GM18520 (cell line): ENCODE measurements around the gene ZRANB2.
A peak's percentile ranks its signal among the peaks of the same experiment; 100 is the strongest.

Experiments
- ATAC-seq: cut with Tn5 transposase; IDR thresholded peaks from one replicate; pipeline ENCODE4 v1.9.1; 2021; ENCODE audit not compliant: unreplicated experiment

The ZRANB2 gene

DNA sequence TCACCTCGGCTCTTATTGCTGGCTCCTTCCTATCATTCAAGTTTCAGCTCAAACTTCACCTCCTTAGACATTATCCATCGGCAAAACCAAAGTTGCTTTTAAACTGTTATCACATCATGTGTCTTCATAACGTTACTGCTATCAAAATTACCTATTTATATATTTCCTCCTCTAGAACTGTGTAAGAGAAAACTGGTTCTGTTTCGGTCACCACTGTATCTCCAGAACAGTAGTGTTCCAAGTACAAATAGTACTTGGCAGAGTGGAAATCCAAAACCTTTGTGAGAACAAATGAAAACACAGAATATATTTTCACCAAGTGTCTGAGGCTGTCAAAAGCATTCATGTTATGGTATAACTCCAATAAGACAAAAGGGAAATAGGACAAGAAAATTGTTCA is 9.1 kb downstream of the ZRANB2 start:
- ATAC-seq, result no peak

DNA sequence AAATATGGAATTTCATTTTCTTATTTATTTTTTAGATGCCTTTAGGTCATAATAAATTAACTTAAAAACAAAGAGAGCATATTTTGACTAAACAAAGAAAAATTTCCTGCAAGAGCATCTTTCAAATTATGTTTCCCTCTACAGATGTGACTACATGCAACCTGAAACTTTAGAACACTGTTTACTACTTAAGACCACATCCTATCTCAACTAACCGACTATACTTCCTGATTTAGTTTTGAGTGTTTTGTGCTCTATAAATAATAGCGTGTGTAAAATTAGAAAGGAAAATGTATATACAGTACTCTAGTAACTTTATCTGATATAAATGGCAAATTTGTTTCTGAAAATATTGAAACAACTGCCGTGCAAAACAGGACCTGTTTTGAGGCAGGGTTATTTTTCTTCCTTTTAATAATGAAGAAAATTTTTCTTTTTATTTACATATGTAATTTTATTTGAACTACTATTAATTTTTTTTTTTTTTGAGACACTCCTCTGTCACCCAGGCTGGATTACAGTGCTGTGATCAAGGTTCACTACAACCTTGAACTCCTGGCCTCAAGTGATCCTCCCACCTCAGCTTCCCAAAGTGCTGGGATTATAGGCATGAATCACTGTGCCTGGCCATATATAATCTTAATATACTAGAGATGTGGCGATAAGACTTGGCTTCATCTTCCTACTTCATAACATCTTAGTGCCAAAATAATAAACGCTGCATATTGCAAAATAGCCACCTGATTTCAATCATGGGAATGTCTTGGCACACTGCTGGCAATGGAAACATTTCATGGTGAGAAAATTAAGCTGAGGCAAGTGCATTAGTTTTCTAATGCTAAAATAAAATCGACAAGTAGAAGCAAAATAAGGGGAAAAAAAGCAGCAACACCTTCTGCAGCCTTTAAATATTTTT is 12.3 kb downstream of the ZRANB2 start:
- no peak for ATAC-seq

- no peak for ATAC-seq
Observed at GRCh38 chr1:71054791-71055190, 26.0 kb downstream of the ZRANB2 start.

- no peak for ATAC-seq
Observed at GRCh38 chr1:71054281-71054731, 26.5 kb downstream of the ZRANB2 start.

DNA sequence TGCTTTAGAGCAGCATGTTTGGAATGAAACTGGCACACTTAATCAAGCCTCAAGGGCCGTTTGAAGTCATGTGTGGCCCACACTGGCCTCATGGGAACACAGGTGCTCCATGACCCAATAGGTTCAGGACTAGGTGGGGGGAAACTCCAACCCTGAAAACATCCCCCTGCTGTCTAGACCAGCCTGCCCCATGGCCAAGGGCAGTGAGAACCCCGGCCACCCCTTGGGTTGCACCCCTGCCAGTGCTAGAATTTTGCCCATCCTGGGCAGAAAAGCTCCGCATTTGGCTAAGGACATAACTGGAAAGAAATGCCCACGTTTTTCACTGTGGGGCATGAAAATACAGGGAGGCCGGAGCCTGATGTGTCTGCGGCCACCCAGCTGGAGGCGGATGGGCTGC is 27.1 kb downstream of the ZRANB2 start:
- no peak for ATAC-seq

- no peak for ATAC-seq
Observed at GRCh38 chr1:71053146-71053545, 27.7 kb downstream of the ZRANB2 start.

- peak; percentile 70 for ATAC-seq
Observed at GRCh38 chr1:71049951-71050598, 30.8 kb downstream of the ZRANB2 start.

- ATAC-seq, result no peak
Observed at GRCh38 chr1:71047635-71048607, 32.9 kb downstream of the ZRANB2 start, which contains the start of gene PTGER3. Gene PTGER3 (minus strand): TSS chr1:71047816. CDS start chr1:71047577, 239 bp downstream.

DNA sequence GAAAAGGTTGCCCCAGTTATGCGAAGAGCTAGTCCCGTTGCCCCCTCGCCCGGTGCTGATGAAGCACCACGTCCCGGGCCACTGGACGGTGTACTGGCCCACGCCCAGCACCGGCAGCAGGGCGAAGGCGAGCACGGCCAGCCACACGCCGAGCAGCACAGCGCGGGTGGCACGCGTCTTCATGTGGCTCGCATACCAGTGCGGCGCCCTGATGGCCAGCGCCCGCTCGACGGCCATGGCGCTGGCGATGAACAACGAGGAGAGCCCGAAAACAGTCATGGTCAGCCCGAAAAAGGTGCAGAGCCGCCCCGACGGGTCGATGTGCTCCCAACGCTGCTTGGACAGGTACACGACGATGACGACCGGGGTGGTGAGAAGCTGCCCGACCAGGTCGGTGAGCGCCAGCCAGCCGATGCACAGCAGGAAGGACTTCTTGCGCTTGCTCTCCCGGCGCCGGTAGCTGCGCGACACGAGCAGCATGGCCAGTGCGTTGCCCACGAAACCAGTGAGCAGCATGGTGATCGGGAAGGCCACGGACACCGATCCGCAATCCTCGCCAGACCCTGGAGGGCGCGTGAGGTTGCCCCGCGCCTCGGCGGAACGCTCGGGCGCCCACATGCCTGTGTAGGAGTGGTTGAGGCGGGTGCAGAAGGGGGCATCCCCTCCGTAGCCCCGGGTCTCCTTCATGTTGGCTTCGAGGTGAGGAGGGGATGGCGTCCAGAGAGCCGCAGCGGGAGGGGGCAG is 33.8 kb downstream of the ZRANB2 start:
- ATAC-seq, result no peak

DNA sequence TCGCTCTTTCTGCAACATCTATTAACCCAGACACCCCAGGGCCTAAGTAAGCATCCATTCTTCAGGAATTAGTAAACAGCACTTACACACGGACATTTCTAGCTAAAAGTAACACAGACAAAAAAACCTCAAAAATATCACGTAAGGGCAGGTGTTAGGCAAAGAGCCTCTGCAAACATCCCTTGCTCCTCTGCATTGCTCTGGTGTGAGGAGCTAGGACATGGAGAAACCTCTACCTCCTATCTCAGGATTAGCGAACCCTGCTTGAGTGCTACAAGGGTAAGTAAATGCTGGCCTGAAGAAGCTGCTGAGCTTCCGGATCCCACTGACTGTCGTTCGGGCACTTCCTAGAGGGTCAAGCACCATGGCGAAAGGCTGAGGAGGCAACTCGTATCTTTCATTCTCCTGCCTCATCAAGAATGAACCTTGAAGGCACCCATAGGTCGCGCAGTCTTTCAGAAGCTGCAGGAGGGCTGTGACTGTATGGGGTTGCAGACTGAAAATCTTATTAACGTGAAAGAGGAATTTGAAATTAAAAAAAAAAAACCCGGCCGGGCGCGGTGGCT is 35.3 kb downstream of the ZRANB2 start:
- ATAC-seq, result no peak

DNA sequence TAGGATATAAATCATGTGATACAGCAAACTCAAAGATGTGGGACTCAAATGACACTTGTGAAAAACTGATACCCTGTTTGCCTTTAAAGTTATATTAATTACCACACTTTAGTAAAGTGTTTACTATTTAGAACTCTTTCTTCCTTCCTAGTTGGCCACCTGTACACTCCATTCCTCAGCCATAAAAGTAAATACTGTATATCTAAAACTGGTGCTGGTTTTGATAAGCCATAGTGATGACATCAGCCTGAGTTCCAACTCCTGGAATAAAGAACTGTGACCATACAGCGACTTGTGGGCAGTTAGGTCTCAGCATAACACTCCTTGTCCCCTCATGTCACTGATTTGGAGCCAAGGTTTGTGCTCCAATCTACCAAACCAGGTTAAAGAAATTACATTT is 36.0 kb downstream of the ZRANB2 start:
- no peak for ATAC-seq

- no peak for ATAC-seq
Observed at GRCh38 chr1:71043065-71043464, 37.8 kb downstream of the ZRANB2 start.

GRCh38 chr1:71041806-71042205 is 39.0 kb downstream of the ZRANB2 start:
- no peak for ATAC-seq

DNA sequence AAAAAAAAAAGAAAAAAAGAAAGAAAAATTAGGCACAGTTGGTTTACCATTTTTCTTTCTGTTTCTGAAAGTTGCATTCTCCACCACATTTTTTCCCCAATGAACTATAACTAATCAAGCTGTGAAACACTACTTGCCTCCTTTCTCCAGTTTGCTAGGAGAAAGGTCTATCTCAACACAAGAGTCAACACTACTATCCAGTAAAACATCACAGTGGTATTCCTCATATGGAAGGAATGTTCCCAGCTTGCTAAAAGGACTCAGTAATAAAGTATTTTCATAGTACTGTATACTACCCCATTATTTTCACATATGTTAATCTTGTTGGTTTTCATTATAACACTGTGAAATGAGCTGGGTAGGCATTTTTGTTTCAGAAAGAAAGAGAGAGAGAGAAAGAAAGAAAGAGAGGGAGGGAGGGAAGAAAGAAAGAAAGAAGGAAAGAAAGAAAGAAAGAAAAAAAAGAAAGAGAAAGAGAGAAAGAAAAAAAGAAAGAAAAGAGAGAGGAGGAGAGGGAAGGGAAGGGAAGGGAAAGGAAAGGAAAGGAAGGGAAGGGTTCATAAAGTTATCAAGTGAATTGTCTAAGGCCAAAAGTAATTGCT is 41.1 kb downstream of the ZRANB2 start:
- no peak for ATAC-seq

GRCh38 chr1:71038942-71039341 is 41.9 kb downstream of the ZRANB2 start:
- no peak for ATAC-seq

DNA sequence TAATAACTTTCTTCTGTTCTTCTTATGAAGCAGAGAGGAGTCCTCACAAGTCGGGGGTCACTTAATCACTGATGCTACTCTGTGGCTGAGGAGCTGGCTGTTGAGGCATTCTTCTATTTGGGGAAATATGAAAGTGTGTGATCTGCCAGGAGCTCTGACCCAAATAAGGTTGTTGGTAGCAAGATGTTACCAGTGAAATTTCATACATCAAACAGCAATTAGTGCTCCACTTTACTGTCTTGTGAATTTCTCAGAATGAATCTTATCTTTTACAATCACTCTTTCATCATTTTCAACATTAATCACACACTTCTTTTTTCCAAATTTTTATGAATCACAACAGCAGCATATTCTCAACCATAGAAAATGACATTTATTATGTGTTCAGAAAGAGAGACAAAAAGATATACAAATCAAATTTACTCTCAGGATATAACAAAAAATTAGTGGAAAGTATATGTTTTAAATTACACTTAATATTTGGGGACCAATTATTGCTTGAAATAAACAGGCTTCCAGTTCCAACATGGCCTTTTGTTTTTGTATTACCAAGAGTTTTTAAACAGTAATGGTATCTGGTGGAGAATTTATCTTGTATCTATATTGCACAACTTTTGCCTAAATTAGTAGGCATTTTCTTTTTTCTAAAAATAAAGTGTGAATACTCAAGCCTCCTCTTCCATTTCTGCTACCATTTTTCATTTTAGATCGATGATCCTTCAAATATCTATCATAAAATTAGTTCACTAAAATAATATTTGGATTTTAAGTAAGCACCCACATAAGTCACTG is 42.8 kb downstream of the ZRANB2 start:
- no peak for ATAC-seq

- ATAC-seq, result no peak
Observed at GRCh38 chr1:71037066-71037465, 43.8 kb downstream of the ZRANB2 start.

DNA sequence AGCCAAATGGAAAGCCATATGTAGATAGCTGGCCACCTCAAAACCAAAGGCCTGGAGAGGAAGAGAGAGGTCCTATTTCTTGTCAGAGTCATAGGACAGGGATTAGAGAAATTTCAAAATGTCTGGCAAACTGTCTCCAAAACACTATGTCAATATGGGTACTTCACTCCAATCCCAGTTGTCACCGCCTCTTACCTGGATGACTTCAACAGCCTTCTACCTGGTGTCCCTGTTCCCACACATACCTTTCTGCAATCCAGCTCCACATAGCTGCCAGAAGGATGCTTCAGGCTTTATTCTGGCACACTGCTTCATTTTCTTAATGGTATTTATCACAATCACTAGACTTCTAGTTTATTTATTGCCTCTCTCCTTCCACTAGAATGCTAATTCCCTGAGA is 47.7 kb downstream of the ZRANB2 start:
- ATAC-seq, result no peak

GRCh38 chr1:71031426-71031825 is 49.4 kb downstream of the ZRANB2 start:
- ATAC-seq, result no peak
